HepG2 (cell line): Measurements from ENCODE around the gene DISP2. TPM values are rescaled to one million over a fixed set of nuclear protein-coding genes. Genes with fewer than 3 reads are reported as not detected.

Experiments used
- BRCA1 ChIP-seq: sonication (generic); formaldehyde crosslinking; IDR thresholded peaks from 2 replicates; pipeline ENCODE4 v1.4.0; 2020; ENCODE audit warnings: missing genetic modification reagents
- CTCF ChIP-seq: sonication (generic); formaldehyde crosslinking; IDR thresholded peaks from 2 replicates; pipeline ENCODE4 v1.5.0; 2020; ENCODE audit warnings: mild to moderate bottlenecking, missing genetic modification reagents, moderate library complexity
- KDM3A ChIP-seq: IDR thresholded peaks from 2 replicates; pipeline ENCODE4 v1.6.1; 2018; ENCODE audit warnings: low read depth, missing compliant biosample characterization
- MATR3 ChIP-seq: sonication (generic); formaldehyde crosslinking; IDR thresholded peaks from 2 replicates; pipeline ENCODE4 v1.4.0; 2020; ENCODE audit warnings: missing genetic modification reagents
- PHF20 ChIP-seq: sonication (generic); formaldehyde crosslinking; IDR thresholded peaks from 2 replicates; pipeline ENCODE4 v1.5.0; 2020; ENCODE audit warnings: mild to moderate bottlenecking, missing genetic modification reagents
- SAP130 ChIP-seq: IDR thresholded peaks from 2 replicates; pipeline ENCODE4 v1.6.1; 2016; ENCODE audit warnings: low read depth
- SETDB1 ChIP-seq: sonication (generic); formaldehyde crosslinking; IDR thresholded peaks from 2 replicates; pipeline ENCODE4 v1.5.1; 2020; ENCODE audit warnings: missing genetic modification reagents, mild to moderate bottlenecking, borderline replicate concordance
- TRIM24 ChIP-seq: sonication (generic); formaldehyde crosslinking; IDR thresholded peaks from 2 replicates; pipeline ENCODE4 v1.8.0; 2022; ENCODE audit warnings: mild to moderate bottlenecking, missing genetic modification reagents
- ZKSCAN8 ChIP-seq: IDR thresholded peaks from 2 replicates; pipeline ENCODE4 v1.6.1; 2016; ENCODE audit warnings: borderline replicate concordance, missing genetic modification reagents, missing compliant biosample characterization
- ZMAT3 ChIP-seq: sonication (generic); formaldehyde crosslinking; conservative IDR thresholded peaks from 2 replicates; pipeline ENCODE4 v1.7.0; 2021; ENCODE audit warnings: missing genetic modification reagents
- ZNF337 ChIP-seq: sonication (generic); formaldehyde crosslinking; IDR thresholded peaks from 2 replicates; pipeline ENCODE4 v1.5.1; 2020; ENCODE audit warnings: missing genetic modification reagents, low read depth, mild to moderate bottlenecking, borderline replicate concordance
- ZNF547 ChIP-seq: sonication (generic); formaldehyde crosslinking; IDR thresholded peaks from 2 replicates; pipeline ENCODE4 v1.5.1; 2020; ENCODE audit warnings: mild to moderate bottlenecking, missing genetic modification reagents
- ZNF644 ChIP-seq: IDR thresholded peaks from 2 replicates; pipeline ENCODE4 v1.6.1; 2016; ENCODE audit warnings: low read depth
- ZNF782 ChIP-seq: sonication (generic); formaldehyde crosslinking; IDR thresholded peaks from 2 replicates; pipeline ENCODE4 v1.4.0; 2020; ENCODE audit warnings: missing genetic modification reagents, mild to moderate bottlenecking, borderline replicate concordance
- polyA plus RNA-seq, 8 experiments: library from polyadenylated mRNA; depleted of rRNA in 3 of 8; stranded (reverse) in 7 of 8; unstranded in 1 of 8; fragments of >200 nt; fragmentation: Illumina TruSeq in 4 of 8; extraction: Trizol in 4 of 8; gene quantifications; 2 replicates each; pipeline versions ENCODE4 v1.2.1 to v1.2.3, GENCODE V29; 2011 to 2016; ENCODE audit warnings: low read depth in 4 of 8, missing spikeins in 1 of 8, mixed read lengths in 1 of 8; ENCODE audit not compliant: insufficient read depth in 1 of 8
- total RNA-seq, 5 experiments: library from RNA; depleted of rRNA; stranded (reverse); fragments of >200 nt; fragmentation: Illumina TruSeq; extraction: Trizol; gene quantifications; 2 replicates each; pipeline ENCODE4 v1.2.3, GENCODE V29; 2016; ENCODE audit warnings: low read depth in 1 of 5
- TF ChIP-seq, protein P1 (sequence below): sonication (generic); formaldehyde crosslinking; IDR thresholded peaks from 2 replicates; pipeline ENCODE4 v1.4.0; 2020; ENCODE audit warnings: mild to moderate bottlenecking, missing genetic modification reagents, borderline replicate concordance
- TF ChIP-seq, protein P2 (sequence below): sonication (generic); formaldehyde crosslinking; IDR thresholded peaks from 2 replicates; pipeline ENCODE4 v1.4.0; 2020; ENCODE audit warnings: missing genetic modification reagents
- TF ChIP-seq, protein P3 (sequence below): sonication (generic); formaldehyde crosslinking; IDR thresholded peaks from 2 replicates; pipeline ENCODE4 v1.4.0; 2020; ENCODE audit warnings: missing genetic modification reagents

The DISP2 gene
- total and polyA plus RNA-seq, 2 of the 13 experiments (the other 11 are each of a cell fraction or from before 2014, with no cell fraction given) = 0.09 to 0.32 TPM

DNA sequence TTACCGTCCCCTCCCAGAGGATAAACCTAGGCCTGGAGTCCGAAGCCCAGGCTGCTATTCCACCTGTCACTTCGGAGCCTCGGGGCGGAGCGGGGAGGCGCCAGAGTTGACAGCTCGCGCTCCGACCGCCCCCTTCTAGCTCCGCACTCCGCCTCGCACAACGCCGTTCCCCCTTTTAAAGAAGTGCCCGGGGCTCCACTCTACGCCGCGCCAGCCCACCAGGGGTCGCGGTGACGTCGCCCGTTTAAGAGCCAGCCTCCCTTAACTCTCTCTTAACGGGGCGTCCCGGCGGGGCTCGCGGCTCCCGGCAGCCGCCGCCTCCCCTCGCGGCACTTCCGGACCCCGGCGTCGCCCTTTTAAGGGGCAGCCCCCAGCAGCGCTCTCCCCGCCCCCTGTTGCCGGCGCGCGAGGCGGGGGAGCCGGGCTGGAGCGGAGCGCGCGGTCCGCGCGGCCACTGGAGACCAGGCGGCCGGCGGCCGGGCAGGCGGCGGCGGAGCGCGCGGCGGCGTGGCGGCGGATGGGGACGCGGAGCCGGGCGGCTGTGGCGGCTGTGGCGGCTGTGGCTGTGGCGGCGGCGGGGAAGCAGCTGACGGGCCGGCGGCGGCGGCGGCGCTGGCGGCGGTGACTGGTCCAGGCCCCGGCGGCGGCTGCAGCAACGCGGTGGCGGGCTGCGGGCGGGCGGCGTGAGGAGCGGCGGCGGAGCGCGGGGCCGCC lies 34.6 kb upstream of the DISP2 start, which contains the start of gene INAFM2 (continued):
- TF ChIP-seq, protein P1, sequence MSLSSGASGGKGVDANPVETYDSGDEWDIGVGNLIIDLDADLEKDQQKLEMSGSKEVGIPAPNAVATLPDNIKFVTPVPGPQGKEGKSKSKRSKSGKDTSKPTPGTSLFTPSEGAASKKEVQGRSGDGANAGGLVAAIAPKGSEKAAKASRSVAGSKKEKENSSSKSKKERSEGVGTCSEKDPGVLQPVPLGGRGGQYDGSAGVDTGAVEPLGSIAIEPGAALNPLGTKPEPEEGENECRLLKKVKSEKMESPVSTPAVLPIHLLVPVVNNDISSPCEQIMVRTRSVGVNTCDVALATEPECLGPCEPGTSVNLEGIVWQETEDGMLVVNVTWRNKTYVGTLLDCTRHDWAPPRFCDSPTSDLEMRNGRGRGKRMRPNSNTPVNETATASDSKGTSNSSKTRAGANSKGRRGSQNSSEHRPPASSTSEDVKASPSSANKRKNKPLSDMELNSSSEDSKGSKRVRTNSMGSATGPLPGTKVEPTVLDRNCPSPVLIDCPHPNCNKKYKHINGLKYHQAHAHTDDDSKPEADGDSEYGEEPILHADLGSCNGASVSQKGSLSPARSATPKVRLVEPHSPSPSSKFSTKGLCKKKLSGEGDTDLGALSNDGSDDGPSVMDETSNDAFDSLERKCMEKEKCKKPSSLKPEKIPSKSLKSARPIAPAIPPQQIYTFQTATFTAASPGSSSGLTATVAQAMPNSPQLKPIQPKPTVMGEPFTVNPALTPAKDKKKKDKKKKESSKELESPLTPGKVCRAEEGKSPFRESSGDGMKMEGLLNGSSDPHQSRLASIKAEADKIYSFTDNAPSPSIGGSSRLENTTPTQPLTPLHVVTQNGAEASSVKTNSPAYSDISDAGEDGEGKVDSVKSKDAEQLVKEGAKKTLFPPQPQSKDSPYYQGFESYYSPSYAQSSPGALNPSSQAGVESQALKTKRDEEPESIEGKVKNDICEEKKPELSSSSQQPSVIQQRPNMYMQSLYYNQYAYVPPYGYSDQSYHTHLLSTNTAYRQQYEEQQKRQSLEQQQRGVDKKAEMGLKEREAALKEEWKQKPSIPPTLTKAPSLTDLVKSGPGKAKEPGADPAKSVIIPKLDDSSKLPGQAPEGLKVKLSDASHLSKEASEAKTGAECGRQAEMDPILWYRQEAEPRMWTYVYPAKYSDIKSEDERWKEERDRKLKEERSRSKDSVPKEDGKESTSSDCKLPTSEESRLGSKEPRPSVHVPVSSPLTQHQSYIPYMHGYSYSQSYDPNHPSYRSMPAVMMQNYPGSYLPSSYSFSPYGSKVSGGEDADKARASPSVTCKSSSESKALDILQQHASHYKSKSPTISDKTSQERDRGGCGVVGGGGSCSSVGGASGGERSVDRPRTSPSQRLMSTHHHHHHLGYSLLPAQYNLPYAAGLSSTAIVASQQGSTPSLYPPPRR = no peak
- TF ChIP-seq KDM3A = peak; percentile 45; the same call in 1 of the 2 replicates
- no peak for TF ChIP-seq ZNF644 (CRISPR knock-in tag)
- peak; percentile 33; the same call in 1 of the 2 replicates for TF ChIP-seq ZNF547 (CRISPR knock-in tag)
- TF ChIP-seq SAP130 (CRISPR knock-in tag) = peak; percentile 95
- no peak for TF ChIP-seq ZKSCAN8
- TF ChIP-seq BRCA1 (CRISPR knock-in tag) = no peak
- TF ChIP-seq, protein P2, sequence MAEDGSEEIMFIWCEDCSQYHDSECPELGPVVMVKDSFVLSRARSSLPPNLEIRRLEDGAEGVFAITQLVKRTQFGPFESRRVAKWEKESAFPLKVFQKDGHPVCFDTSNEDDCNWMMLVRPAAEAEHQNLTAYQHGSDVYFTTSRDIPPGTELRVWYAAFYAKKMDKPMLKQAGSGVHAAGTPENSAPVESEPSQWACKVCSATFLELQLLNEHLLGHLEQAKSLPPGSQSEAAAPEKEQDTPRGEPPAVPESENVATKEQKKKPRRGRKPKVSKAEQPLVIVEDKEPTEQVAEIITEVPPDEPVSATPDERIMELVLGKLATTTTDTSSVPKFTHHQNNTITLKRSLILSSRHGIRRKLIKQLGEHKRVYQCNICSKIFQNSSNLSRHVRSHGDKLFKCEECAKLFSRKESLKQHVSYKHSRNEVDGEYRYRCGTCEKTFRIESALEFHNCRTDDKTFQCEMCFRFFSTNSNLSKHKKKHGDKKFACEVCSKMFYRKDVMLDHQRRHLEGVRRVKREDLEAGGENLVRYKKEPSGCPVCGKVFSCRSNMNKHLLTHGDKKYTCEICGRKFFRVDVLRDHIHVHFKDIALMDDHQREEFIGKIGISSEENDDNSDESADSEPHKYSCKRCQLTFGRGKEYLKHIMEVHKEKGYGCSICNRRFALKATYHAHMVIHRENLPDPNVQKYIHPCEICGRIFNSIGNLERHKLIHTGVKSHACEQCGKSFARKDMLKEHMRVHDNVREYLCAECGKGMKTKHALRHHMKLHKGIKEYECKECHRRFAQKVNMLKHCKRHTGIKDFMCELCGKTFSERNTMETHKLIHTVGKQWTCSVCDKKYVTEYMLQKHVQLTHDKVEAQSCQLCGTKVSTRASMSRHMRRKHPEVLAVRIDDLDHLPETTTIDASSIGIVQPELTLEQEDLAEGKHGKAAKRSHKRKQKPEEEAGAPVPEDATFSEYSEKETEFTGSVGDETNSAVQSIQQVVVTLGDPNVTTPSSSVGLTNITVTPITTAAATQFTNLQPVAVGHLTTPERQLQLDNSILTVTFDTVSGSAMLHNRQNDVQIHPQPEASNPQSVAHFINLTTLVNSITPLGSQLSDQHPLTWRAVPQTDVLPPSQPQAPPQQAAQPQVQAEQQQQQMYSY = 0 out of 2 replicates have a peak, but pooled peaks have one; percentile 43
- no peak for TF ChIP-seq TRIM24 (CRISPR knock-in tag)
- TF ChIP-seq PHF20 (CRISPR knock-in tag) = peak; percentile 46; the same call in 1 of the 2 replicates
- no peak for TF ChIP-seq MATR3 (CRISPR knock-in tag)
- TF ChIP-seq, protein P3, sequence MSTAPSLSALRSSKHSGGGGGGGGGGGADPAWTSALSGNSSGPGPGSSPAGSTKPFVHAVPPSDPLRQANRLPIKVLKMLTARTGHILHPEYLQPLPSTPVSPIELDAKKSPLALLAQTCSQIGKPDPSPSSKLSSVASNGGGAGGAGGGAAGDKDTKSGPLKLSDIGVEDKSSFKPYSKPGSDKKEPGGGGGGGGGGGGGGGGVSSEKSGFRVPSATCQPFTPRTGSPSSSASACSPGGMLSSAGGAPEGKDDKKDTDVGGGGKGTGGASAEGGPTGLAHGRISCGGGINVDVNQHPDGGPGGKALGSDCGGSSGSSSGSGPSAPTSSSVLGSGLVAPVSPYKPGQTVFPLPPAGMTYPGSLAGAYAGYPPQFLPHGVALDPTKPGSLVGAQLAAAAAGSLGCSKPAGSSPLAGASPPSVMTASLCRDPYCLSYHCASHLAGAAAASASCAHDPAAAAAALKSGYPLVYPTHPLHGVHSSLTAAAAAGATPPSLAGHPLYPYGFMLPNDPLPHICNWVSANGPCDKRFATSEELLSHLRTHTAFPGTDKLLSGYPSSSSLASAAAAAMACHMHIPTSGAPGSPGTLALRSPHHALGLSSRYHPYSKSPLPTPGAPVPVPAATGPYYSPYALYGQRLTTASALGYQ (CRISPR knock-in tag) = peak; percentile 70; the same call in 1 of the 2 replicates
- no peak for TF ChIP-seq ZMAT3 (CRISPR knock-in tag)
- TF ChIP-seq CTCF (CRISPR knock-in tag) = peak; percentile 72
- no peak for TF ChIP-seq SETDB1 (CRISPR knock-in tag)
- TF ChIP-seq ZNF337 (CRISPR knock-in tag) = no peak
- no peak for TF ChIP-seq ZNF782 (CRISPR knock-in tag)
